DMS153 (cell line): ENCODE results near the gene CCNI2.
A peak's percentile ranks its signal among the peaks of the same experiment; 100 is the strongest.

Source experiments
- DNase-seq: peaks from one replicate; lab custom pipeline; 2025; lab: John Stamatoyannopoulos, UW

The CCNI2 gene, protein sequence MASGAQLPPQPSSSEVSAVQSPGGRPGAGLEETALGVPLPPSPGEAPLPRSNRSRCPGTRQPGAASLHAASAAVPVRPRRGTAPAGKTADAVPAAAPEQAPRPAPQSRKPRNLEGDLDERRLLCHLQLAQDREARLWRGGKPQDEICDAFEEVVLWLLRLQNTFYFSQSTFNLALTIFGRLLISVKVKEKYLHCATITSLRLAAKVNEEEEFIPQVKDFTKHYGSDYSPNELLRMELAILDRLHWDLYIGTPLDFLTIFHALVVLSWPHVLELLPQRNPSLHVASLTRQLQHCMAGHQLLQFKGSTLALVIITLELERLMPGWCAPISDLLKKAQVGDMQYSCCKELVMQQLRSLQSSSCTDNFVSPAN

DNA sequence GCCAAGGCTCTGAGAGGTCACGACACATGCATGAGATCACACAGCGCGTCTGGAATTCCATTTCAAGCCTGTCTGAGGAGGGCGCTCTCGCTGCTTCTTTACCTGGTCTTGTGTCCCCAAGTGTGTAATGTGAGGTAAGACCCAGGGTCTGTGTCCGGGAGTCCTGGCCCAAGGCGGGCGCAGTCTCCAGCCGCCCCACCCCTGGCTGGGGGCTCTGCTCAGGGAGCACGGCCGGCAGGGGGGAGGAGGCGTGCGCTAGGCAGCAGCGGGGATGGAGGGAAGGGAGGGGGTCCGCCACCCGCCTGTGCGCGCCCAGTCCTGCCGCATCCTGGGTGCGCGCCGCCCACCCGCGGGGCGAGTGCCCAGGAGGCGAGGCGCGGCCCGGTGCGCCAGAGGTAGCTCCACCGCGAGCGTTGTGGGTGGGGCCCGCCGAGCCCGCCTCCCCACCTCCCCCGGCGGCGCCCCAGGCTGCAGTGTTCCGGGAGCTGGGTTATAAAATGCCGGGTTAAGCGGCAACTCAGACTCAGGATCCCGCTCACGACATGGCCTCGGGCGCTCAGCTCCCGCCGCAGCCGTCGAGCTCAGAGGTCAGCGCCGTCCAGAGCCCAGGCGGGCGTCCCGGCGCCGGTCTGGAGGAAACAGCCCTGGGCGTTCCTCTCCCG lies at the start of gene CCNI2:
Gene CCNI2 (plus strand): TSS at position 473 of the 662 bp plus-strand sequence. CDS start 70 bp downstream, at position 543.
- DNase-seq, result no peak

DNA sequence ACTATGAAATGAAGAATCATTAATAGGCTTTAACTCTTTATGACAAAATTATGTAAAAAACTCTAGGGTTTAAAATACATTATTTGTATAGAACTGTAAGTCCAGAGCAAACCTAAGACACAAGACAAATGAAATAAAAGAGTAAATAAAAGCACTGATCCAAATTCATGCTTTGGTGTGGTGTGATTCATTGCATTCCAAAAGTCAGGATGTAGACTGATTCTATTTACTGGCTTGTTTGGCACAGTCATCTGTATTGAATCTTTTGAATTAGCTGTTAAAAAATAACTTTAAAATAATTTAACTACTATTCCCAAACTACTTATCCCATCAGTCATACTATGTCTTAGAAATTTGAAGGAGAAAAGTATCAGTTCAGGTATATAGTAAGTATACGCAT lies 42.4 kb upstream of the CCNI2 start:
- no peak for DNase-seq

DNA sequence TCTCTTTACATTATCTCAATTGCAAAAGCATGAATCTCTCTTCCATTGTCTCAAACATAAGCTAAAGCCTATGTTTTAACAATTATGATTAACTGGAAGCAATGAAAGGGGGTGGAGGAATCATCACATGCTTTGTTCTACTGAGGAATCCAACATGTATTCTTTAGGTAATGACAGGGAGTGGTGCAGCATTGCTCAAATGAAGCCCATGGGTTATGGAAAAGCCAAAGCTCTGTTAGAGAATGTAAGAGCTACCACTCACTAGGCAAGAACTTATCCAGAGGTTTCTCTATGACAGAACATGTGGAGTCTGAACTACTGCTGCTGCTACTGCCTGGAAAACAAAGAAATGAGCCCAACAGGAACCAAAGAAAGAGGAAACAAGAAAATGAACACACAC lies 38.6 kb upstream of the CCNI2 start:
- DNase-seq, result no peak

DNA sequence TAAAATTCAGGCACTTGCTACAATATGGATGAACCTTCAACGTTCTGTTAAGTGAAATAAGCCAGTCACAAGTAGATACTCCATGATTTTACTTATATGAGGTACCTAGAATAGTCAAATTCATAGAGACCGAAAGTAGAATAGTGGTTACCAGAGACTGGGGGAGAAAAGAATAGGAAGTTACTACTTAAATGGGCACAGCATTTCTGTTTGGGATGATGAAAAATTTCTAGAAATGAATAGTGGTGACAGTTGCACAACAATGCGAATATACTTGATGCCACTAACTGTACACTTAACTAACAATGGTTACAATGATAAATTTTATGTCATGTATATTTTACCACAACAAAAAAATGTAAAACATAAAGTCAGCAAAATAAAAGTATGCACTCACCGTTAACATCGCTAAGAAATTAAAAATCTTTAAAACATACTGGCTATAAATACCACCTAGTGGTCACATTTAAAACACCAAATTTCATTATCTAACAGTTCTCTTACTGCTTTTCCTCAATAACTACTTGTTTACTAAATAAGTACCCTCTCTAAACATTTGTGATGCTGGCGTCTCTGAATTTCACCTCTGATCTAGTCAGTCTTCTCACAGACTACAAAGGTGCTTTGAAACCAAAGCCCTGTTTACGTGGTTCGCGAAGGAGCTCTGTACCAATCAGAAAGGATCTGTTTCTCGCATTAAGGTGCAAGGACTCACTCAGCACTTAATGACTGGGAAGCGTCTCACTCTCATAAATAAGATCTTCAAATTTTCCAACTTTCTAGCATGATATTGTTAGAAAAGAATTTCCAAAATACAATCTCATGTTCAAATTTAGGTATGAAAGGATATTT lies 32.5 kb upstream of the CCNI2 start:
- DNase-seq, result no peak

DNA sequence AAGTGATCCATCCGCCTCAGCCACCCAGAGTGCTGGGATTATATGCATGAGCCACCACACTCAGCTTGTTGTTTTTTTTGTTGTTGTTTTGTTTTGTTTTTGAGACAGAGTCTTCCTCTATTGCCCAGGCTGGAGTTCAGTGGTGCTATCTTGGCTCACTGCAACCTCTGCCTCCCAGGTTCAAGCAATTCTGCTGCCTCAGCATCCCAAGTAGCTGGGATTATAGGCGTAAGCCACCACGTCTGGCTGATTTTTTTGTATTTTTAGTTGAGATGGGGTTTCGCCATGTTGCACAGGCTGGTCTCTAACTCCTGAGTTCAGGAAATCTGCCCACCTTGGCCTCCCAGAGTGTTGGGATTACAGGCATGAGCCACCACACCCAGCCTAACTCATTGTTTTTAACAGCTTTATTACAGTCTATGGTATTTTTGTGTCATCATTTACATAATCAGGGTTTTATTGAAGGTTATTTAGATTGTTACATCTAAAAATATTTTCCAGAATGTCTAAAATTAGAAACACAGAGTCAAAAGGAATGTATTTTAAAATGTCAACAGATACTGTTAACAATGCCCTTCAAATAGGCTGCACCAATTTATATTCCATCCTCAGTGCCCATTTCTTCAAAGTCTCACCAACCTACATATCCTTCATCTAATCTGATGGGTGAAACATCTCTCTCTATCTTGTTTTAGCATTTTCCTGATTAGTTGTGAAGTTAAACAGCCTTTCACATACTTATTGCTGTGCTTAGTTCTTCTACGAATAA lies 28.5 kb upstream of the CCNI2 start:
- DNase-seq, result no peak

DNA sequence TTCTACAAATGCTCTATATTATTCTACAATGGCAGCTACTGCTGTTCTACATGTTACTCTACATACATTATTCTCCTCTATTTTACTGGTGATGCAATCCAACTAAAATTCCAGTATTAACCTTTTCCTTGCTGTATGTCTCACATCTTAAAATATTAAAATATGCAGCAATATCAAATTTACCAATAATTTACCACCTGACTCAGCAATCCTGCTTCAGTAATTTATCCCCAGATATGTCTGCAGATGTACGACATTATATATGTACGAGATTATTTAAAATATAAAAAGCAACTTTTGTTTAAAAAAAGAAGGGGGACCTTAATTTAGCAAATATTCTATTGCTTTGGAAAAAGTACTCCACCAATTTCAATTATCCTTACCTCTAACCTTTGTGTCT lies 21.5 kb upstream of the CCNI2 start:
- no peak for DNase-seq

DNA sequence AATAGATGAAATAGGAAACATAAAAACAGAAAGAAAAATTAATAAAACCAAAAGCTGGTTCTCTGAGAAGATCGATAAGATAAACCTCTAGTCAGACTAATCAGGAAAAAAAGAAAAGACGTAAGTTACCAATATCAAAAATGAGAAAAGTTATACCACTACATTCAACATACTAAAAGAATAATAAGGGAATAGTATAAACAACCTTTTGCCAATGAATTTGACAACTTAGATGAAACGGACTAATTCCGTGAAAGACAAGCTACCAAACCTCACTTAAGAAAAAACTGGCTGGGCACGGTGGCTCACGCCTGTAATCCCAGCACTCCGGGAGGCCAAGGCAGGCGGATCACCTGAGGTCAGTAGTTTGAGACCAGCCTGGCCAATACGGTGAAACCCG lies 17.3 kb upstream of the CCNI2 start:
- no peak for DNase-seq

DNA sequence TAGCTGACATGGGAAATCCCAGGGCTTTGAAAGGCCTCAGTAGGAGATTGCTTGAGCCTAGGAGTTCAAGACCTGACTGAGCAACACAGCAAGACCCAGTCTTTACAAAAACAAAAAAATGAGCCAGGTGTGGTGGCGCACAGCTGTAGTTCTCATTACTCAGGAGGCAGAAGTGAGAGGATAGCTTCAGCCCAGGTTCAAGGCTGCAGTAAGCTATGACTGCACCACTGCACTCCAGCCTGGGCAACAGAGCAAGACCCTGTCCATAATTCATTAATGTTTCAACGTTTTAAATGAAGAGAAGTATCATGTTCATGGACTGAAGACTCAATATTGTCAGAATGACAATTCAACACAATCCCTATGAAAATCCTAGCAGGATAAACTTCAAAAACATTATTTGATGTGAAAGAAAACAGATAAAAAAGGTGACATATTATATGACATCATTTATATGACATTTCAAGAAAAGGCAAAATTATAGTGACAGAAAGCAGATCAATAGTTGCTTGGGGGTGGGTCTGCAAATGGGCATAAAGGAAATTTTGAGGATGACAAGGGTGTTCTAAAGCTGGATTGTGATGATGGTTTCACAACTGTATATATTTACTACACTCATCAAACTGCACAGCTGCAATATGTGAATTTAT lies 13.6 kb upstream of the CCNI2 start:
- DNase-seq, result no peak

DNA sequence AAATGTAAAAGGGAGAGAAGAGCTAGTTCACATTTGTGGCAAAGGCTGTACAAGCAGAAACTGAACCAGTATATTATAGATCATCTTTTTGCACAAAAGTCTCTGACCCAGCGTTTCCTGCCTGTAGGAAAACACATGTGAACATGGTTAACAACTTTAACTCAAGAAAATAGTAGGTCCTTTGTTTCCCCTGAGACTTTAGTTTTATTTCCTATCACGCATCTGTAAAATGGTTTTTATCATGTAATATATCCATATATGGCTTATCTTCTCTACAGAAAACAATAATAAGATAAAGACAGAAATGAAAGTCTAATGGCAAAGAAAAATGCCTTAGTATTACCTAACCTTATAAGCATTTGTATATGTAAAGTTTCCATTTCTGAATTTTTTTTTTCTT lies 12.5 kb upstream of the CCNI2 start:
- DNase-seq, result no peak

DNA sequence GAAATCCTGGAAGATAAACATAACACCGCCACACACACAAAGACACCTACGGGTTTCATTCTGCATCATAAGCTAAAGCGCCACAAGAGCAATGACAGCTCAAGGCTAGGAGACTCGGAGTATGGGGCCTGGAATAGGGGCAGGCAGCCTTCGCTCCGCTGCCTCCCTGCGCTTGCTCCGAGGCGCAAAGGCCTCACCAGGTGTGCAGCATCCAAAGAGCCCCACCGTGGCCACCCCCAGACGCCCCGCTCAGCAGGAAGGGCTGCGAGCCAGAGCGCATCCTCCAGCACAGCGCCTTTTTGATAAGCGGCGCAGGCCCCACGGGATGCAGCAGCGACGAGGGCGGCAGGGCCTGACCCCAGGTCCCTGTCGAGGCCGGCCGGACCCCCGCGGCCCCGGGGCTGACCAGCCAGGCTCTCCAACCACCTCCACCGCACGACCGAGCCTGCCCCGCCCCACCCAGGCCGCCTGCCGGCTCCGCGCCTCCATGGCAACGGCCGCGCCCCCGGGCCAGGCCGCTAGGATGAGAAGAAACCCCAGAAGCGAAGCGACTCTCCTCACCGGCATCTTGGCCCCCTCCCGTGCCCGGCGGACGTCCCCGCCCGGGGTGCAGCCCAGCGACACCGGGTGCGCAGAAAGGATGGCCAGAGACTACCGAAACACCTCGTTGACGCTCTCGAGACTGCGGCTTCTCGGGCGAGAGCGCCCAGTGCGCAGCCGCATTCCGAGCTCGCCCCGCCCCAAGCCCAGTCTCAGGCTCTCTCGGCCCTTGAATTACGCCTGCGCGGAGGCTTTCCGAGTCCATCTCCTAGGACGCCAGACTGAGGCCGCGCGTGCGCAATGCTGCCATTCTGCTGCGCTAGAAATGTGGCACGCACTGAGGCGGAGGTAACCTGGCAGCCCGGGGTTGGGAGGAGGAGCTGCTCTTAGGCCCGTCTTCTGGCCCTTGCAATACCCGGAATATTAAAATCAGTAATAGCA lies 10.1 kb upstream of the CCNI2 start, which contains the start of gene KIF3A:
Gene KIF3A (minus strand): TSS at position 694 of the 981 bp plus-strand sequence. CDS start 127 bp downstream, at position 567.
- peak; percentile 80 for DNase-seq

DNA sequence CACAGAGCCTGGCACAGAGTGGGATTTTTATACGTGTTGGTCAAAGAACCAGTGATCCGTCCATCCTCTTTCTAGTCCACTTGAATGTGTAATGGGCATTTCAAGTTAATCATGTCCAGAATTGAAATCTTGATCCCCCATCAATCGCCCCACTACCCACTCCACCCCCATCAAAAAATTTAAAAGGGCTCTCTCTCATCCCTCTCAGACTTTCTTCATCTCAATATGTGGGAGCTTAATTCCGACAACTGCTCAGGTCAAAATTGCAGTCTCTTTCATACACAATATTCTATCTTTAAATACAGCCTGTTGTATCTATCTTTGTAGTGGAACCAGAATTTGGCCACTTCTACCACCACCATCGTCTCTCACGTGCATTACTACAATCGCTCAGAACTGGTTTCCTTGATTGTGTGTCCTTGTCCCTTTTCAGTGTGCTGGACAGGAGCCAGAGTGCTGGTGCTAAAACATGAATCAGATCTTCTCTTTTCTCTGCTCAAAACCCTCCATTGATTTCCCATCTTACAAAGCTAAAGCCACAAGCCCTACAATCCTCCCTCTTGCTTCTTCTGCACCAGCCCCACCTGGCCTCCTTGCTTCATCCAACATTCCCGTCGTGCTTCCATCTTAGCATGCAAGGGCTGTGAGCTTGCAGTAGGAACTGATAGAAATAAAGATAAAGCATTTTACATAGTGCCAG lies 9.1 kb upstream of the CCNI2 start:
- DNase-seq, result no peak

DNA sequence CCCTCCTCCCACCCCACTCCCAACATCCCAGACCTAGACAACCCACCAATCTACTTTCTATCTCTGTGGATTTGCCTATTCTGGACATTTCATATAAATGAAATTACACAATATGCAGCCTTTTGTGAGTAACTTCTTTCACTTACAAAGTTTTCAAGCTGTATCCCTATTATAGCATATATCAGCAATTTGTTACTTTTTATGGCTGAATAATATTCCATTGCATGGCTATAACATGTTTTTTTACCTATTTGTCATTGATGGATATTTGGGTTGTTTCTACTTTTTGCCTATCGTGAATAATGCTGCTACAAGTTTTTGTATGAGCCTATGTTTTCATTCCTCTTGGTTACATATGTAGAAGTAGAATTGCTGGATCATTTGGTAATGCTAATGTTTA lies 8.0 kb upstream of the CCNI2 start:
- no peak for DNase-seq

DNA sequence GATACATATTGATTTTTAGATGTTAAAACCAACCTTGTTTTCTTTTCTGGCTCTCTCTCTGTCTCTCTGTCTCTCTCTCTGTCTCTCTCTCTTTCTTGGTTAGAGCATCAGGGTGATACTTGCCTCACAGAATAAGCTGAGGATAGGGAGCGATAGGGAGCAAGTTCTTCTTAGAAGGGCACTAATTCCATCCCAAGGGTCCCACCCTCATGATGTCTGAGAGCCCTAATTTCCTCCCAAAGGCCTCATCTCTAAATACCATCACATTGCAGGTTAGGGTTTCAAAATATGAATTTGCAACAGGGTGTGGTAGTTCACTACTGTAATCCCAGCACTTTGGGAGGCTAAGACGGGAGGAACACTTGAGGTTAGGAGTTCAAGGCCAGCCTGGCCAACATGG lies 5.1 kb upstream of the CCNI2 start:
- no peak for DNase-seq

DNA sequence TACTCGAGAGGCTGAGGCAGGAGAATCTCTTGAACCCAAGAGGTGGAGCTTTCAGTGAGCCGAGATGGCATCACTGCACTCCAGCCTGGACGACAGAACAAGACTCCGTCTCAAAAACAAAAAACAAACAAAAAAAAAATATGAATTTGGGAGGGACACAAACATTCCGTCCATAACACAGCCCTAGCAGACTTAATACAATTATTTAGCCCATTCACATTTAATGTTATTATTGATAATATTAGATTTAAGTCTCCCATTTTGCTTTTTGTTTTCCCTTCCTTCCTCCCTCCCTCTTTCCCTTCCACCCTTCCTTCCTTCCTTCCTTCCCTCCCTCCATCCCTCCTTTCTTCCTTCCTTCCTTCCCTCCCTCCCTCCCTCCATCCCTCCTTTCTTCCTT lies 4.6 kb upstream of the CCNI2 start:
- no peak for DNase-seq

DNA sequence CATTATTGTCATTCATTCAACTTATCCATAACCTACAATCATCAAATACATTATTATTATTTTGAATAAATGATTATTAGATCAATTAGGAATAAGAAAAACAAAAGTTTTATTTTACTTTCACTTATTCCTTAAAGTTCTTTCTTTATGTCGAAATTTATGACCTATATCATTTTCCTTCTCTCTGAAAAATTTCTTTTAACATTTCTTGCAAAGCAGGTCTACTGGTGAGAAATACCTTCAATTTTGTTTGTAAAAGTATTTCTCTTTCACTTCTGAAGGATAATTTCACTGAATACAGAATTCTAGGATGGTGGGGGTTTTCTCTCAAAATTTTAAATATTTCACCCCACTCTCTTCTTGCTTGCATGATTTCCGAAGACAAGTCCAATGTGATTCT lies 2.6 kb upstream of the CCNI2 start:
- DNase-seq, result no peak

DNA sequence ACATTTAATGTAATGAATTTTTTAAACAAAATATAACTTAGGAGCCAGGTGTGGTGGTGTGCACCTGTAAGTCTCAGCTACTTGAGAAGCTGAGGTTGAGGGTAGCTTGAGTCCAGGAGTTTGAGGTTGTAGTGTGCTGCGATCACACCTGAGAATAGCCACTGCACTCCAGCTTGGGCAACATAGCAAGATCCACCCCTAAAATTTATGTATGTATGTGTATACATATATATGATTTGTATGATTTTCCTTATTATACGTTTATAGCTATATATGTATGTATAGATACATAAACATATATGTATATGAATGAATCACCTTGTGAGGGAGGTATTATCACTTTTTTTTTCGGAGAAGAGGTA lies 653 bp upstream of the CCNI2 start:
- DNase-seq, result no peak

DNA sequence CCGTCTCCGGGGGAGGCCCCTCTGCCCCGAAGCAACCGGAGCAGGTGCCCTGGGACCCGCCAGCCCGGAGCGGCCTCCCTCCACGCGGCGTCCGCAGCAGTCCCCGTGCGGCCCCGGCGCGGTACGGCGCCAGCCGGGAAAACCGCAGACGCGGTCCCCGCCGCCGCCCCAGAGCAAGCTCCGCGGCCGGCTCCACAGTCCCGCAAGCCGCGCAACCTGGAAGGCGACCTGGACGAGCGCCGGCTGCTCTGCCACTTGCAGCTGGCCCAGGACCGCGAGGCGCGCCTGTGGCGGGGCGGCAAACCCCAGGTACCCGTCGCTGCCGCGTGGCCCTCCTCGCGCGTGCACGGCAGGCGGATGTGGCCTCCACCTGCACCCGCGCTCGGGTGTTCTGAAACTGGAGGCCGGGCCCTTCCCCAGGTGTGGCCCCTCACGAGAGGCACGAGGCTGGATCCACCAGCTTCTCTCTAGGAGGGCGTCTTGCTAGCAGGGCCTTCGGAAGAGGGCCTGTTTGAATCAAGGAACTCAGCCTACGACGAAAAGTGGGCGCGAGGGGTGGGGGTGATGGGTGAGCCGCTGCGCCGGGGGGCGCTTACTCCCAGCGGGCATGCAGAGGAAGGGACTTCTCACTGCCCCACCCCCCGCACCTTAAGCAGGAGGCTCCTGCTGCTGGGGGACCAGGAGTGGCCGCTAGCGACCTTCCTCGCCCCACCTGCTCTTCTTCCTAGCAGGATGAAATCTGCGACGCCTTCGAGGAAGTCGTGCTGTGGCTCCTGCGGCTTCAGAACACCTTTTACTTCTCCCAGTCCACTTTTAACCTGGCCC lies 602 bp downstream of the CCNI2 start:
- no peak for DNase-seq

DNA sequence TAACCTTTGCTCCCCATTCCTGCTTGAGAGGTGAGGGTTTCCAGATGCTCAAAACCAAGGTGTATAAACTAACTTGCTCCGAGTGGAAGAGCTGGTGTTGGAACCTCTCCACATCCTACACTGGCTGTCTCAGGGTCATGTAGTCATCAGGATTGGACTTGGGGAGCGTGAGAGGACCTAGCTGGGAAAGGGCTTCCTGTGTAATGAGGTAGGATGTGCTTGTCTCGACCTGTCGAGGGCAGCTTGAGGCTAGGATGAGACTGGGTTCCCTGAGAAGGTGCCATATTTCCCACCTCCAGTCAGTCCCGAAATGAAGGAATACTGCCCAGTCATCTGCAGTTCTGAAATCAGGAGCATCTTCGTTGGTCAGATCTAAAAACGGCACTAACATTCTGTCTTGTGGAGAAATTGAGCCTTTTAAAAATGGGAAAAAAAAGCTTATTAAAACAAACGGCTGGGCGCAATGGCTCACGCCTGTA lies 1.3 kb downstream of the CCNI2 start:
- no peak for DNase-seq

DNA sequence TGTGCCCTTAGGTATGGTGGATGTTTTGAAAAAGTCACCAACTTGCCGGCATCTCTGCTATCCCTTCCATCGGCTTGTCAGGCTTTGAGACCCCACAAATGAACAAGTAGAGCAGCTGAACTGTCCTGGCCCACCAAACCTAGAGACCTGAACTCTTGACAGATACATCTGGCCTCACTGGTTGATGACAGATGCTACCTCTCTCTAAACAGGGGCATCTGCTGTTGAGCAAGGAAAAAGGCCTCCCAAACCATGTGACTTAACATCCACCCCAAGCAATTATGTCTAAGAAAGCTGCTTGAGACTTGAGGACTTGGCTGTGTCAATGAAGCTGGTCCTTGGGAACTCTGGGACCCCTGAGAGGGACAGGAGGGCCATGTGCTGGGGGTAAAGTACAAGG lies 2.3 kb downstream of the CCNI2 start:
- DNase-seq, result no peak
